MM.1S (cell line): ENCODE measurements around the gene SLC46A3.

Source experiments
- EZH2 ChIP-seq: fragments of 300-600 bp; sonication (generic); optimal IDR thresholded peaks from 2 replicates; pipeline ENCODE3; 2017; ENCODE audit warnings: low read depth, mild to moderate bottlenecking, antibody characterized with exemption, low read length, mixed read lengths
- TF ChIP-seq, protein P1 (sequence below): fragments of 300-600 bp; sonication (generic); IDR thresholded peaks from 2 replicates; pipeline ENCODE4 v1.5.1; 2016; ENCODE audit warnings: antibody characterized with exemption, low read length, mixed read lengths

GRCh38 chr13:28704282-28704681 is 14.5 kb downstream of the SLC46A3 start:
- TF ChIP-seq, protein P1, sequence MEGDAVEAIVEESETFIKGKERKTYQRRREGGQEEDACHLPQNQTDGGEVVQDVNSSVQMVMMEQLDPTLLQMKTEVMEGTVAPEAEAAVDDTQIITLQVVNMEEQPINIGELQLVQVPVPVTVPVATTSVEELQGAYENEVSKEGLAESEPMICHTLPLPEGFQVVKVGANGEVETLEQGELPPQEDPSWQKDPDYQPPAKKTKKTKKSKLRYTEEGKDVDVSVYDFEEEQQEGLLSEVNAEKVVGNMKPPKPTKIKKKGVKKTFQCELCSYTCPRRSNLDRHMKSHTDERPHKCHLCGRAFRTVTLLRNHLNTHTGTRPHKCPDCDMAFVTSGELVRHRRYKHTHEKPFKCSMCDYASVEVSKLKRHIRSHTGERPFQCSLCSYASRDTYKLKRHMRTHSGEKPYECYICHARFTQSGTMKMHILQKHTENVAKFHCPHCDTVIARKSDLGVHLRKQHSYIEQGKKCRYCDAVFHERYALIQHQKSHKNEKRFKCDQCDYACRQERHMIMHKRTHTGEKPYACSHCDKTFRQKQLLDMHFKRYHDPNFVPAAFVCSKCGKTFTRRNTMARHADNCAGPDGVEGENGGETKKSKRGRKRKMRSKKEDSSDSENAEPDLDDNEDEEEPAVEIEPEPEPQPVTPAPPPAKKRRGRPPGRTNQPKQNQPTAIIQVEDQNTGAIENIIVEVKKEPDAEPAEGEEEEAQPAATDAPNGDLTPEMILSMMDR, result no peak
- TF ChIP-seq EZH2, result no peak
